Measurements from ENCODE around the gene NAV2.

Gene NAV2

DNA sequence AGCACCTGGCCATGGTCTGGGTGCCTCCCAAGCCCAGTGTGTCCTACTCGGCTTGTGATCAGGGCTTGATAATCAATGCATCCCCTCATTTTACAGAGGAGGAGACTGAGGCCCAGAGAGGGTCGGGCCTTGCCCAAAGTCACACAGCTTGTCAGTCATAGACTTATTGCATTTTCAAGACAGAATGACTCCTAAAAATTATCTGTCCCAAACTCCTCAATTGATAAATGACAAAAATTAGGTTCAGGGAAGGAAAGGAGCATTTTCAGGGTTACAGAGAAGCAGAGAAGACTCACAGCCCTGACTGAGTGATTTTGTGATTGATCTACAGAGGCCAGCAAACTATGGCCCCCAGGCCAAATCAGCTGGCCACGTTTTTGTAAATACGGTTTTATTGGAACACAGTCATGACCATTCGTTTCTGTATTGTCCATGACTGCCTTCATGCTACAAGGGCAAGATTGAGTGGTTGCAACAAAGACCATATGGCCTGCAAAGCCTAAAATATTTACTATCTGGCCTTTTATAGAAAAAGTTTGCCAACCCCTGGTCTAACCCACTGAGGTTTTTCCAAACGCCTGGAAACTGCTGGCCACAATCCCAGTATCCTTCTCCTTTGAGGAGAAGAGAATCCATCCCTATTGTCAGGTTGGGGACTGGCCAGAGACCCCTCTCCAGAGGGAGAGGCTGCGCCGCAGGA is 35.1 kb upstream of the NAV2 start:
- no peak overlapping the region for H3K4me3 ChIP-seq (ENCODE audit: low read length)
- no peak for DNase-seq (ENCODE audit: low read depth)
- TF ChIP-seq, protein P1, sequence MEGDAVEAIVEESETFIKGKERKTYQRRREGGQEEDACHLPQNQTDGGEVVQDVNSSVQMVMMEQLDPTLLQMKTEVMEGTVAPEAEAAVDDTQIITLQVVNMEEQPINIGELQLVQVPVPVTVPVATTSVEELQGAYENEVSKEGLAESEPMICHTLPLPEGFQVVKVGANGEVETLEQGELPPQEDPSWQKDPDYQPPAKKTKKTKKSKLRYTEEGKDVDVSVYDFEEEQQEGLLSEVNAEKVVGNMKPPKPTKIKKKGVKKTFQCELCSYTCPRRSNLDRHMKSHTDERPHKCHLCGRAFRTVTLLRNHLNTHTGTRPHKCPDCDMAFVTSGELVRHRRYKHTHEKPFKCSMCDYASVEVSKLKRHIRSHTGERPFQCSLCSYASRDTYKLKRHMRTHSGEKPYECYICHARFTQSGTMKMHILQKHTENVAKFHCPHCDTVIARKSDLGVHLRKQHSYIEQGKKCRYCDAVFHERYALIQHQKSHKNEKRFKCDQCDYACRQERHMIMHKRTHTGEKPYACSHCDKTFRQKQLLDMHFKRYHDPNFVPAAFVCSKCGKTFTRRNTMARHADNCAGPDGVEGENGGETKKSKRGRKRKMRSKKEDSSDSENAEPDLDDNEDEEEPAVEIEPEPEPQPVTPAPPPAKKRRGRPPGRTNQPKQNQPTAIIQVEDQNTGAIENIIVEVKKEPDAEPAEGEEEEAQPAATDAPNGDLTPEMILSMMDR (conservative IDR thresholded peaks at IDR 0.05; ENCODE audit: low read depth, low read length): no peak

DNA sequence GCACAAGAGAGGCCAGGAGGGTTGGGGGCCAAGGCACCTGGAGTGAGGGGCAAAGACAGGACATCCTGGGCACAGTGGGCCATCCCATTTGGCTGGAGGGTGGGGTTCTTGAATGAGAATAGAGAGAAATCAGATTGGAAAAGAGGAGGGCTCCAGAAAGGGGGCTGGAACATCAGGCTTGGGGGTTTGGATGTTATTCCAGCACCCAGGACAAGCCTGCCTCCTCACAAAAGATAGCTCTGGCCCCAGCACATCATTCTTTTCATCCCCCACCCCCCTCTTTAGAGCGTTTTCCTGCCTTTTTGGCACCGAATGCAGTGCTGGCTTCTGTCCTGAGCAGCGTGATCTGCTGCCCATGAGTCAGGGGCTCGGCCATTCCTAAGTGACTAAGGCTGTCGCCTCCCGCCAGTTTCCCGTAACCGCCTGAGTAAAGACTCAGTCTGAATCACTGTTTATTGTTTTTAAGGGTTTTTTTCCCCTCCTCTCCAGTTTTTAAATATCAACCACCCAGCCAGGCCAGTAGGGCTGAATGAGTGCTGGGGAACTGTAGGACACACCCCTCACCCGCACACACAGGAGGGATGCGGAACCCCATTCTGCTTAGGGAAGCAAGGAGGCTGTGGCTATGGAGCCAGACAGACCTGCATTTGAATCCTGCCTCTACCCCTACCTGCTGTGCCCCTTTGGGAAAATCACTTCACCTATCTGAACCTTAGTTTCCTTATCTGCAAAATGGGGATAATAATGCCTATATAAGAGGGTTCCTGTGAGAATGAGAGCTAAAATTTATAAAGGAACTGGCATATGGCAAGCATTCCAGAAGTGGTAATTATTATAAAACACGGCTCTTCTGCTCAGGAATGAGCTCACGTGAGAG is 32.4 kb upstream of the NAV2 start:
- TF ChIP-seq, protein P1 (conservative IDR thresholded peaks at IDR 0.05; ENCODE audit: low read depth, low read length): peak; percentile 9
- H3K4me3 ChIP-seq (ENCODE audit: low read length): no peak overlapping the region
- DNase-seq (ENCODE audit: low read depth): peak; percentile 97

DNA sequence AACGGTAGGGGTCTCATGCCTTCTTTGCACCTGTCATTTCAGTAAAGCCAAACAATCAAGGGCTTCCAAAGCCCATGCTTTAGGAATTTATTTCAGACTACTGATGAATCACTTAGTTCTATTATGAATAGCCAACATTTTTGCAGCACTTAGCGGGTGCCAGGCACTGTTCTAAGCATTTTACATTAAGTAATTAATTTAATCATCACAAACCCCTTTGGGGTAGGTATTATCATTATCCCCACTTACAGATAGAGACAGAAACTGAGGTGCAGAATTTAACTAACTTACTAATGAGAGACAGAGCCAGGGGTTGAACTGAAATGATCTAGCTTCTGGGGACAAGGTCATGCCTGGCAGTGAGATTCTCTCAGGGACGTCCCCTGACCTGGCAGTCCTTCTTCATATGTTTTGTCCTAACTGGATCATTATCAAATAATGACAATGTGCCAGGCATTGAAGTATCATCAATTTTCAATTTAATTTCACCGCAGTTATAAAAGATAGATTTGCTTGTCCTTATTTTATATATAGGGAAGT is 31.7 kb upstream of the NAV2 start:
- TF ChIP-seq, protein P1 (conservative IDR thresholded peaks at IDR 0.05; ENCODE audit: low read depth, low read length): no peak

DNA sequence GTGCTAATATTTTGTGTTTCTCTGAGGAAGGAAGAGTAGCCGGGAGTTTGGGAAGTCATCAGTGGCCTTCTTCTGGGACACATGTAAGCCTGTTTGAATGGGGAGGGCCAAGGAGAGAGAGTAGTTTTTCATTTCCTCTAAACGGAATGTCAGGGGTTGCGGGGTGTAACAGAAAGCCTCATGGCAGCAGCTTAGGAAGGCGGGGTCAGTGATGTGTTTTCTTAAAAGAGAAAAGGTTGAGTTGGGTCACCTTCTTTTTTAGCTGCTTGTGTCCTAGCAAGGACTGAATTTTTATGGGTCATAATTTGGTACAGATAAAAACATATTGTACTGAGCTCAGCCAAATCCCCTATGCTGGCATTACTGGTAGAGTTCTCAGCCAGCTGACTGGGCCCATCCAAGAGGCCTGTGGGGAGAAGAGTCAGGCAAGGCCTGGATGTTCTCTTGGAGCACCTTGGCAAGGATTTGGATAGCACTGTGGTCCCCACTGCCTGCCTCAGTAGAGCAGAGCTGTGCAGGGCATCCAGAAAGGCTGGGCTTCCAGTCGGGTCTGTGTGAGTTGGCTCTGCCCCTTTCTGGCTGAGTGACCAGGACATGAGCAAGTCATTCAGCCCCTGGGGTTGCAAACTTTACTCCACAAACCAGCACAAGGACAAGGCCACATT is 29.4 kb upstream of the NAV2 start:
- TF ChIP-seq, protein P1 (conservative IDR thresholded peaks at IDR 0.05; ENCODE audit: low read depth, low read length): no peak
- DNase-seq (ENCODE audit: low read depth): no peak
- no peak overlapping the region for H3K4me3 ChIP-seq (ENCODE audit: low read length)

More for the DNA sequence above, 31.7 kb upstream of the NAV2 start:
- peak; percentile 84 for DNase-seq (ENCODE audit: low read depth)
- no peak overlapping the region for H3K4me3 ChIP-seq (ENCODE audit: low read length)

DNA sequence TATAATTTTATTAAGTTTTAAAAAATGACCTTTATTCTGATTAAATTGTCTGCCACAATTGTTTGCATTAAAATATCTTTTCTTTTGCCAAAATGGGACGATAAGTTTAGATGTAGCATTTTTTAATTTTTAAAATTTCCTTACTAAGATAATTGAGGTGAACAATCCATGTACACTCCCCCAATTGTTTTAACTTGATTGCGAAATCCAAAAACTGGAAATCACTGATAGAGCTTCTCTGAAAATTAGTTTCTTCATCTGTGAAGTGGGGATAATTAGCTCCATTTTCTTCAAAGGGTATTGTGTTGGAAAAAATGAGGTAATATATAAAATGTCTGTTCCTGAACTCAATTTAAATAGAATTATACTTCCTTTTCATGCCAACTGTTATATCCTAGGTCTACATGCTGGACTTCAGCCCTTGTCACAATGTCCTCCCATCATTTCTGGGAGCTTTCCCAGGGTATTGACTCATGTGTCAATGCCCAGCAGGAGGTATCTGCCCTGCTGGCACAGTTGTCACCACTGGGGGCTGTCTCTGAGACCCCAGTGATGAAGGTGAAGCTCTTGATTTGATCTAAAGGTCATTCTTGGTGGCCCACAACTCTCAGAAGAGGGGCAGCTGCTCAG is 28.7 kb upstream of the NAV2 start:
- TF ChIP-seq, protein P1 (conservative IDR thresholded peaks at IDR 0.05; ENCODE audit: low read depth, low read length): no peak
- H3K4me3 ChIP-seq (ENCODE audit: low read length): no peak overlapping the region
- DNase-seq (ENCODE audit: low read depth): no peak

DNA sequence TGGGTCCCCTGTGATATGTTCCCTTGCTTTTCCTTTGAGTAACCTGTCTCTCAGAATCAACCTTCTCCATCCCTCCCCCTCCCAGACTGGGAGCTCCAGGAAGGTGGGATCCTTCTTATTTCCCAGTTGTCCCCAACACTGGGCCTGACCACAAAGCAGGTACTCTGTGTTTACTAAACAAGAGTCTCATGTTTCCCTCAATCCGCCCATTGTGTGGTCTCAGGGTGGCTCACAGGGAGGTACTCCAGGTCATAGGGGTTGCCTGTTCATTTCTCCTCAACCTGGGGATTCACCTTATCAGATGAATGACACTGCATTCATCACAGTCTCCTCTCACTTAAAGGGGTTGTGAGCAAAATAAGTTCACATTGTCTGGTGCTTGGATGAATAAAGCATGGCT is 26.4 kb upstream of the NAV2 start:
- no peak for DNase-seq (ENCODE audit: low read depth)
- no peak overlapping the region for H3K4me3 ChIP-seq (ENCODE audit: low read length)
- TF ChIP-seq, protein P1 (conservative IDR thresholded peaks at IDR 0.05; ENCODE audit: low read depth, low read length): no peak
